ENCODE measurements around the gene GLRX. TPM values are rescaled to one million over a fixed set of nuclear protein-coding genes. Genes with fewer than 3 reads are reported as not detected.

Gene GLRX
- total and polyA plus RNA-seq, 2 of the 13 experiments (the other 11 are each of a cell fraction or from before 2014, with no cell fraction given) = 63.8 to 499 TPM

DNA sequence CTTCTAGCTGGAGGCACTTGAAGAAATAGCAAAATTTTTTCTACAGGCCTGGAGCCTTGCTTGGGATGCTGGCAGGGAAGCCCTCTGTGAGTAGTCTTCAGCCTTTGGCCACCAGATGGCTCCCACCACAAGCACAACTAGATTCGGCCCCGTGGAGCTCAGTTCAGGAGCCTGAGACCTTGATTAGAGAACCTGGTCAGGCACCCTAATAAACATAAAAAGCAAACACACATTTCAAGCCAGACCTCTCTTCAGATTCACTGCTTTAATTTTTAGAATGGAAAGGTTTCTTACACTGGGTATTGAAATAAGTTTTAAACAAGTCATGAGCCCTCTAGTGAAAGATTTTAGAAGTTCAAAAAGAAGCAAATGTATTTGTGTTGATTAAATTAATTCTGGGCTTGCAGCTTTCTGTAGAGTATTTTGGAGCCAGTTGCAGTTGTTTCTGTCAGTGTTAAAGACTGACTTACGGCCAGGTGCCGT lies 41.4 kb downstream of the GLRX start (continued):
- TF ChIP-seq PRDM15 (CRISPR knock-in tag; IDR thresholded peaks at IDR 0.05) (no peak), NR3C1 (CRISPR knock-in tag; IDR thresholded peaks at IDR 0.05) (no peak), ZNF629 (CRISPR knock-in tag; conservative IDR thresholded peaks at IDR 0.05) (no peak), SAFB2 (CRISPR knock-in tag; IDR thresholded peaks at IDR 0.05; ENCODE audit: borderline replicate concordance, low read depth) (no peak), RBAK (CRISPR knock-in tag; IDR thresholded peaks at IDR 0.05) (no peak), ZNF225 (CRISPR knock-in tag; IDR thresholded peaks at IDR 0.05) (no peak), SIX4 (CRISPR knock-in tag; IDR thresholded peaks at IDR 0.05) (no peak), HCFC1 (IDR thresholded peaks at IDR 0.05; ENCODE audit: low read depth, low read length) (no peak), FOXM1 (CRISPR knock-in tag; IDR thresholded peaks at IDR 0.05) (no peak), RORA (CRISPR knock-in tag; IDR thresholded peaks at IDR 0.05) (no peak), EP300 (IDR thresholded peaks at IDR 0.05; ENCODE audit: low read depth in 2 of 2, low read length in 2 of 2) (no peak), EP300 (CRISPR knock-in tag; IDR thresholded peaks at IDR 0.05; ENCODE audit: borderline replicate concordance) (no peak), PHF20 (CRISPR knock-in tag; IDR thresholded peaks at IDR 0.05) (no peak), KMT2B (CRISPR knock-in tag; IDR thresholded peaks at IDR 0.05) (no peak), ZNF790 (CRISPR knock-in tag; IDR thresholded peaks at IDR 0.05; ENCODE audit: borderline replicate concordance) (no peak), PCBP1 (IDR thresholded peaks at IDR 0.05; ENCODE audit: borderline replicate concordance, low read depth, low read length) (no peak)
- TF ChIP-seq, protein P1, sequence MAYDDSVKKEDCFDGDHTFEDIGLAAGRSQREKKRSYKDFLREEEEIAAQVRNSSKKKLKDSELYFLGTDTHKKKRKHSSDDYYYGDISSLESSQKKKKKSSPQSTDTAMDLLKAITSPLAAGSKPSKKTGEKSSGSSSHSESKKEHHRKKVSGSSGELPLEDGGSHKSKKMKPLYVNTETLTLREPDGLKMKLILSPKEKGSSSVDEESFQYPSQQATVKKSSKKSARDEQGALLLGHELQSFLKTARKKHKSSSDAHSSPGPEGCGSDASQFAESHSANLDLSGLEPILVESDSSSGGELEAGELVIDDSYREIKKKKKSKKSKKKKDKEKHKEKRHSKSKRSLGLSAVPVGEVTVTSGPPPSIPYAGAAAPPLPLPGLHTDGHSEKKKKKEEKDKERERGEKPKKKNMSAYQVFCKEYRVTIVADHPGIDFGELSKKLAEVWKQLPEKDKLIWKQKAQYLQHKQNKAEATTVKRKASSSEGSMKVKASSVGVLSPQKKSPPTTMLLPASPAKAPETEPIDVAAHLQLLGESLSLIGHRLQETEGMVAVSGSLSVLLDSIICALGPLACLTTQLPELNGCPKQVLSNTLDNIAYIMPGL (CRISPR knock-in tag; IDR thresholded peaks at IDR 0.05; ENCODE audit: borderline replicate concordance in 1 of 2, low read depth in 1 of 2) = 0 out of 4 replicates have a peak, but pooled peaks of 1 of the 2 experiments have one; percentile 47
- TF ChIP-seq, protein P2, sequence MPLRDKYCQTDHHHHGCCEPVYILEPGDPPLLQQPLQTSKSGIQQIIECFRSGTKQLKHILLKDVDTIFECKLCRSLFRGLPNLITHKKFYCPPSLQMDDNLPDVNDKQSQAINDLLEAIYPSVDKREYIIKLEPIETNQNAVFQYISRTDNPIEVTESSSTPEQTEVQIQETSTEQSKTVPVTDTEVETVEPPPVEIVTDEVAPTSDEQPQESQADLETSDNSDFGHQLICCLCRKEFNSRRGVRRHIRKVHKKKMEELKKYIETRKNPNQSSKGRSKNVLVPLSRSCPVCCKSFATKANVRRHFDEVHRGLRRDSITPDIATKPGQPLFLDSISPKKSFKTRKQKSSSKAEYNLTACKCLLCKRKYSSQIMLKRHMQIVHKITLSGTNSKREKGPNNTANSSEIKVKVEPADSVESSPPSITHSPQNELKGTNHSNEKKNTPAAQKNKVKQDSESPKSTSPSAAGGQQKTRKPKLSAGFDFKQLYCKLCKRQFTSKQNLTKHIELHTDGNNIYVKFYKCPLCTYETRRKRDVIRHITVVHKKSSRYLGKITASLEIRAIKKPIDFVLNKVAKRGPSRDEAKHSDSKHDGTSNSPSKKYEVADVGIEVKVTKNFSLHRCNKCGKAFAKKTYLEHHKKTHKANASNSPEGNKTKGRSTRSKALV (CRISPR knock-in tag; IDR thresholded peaks at IDR 0.05) = no peak
- TF ChIP-seq, protein P3, sequence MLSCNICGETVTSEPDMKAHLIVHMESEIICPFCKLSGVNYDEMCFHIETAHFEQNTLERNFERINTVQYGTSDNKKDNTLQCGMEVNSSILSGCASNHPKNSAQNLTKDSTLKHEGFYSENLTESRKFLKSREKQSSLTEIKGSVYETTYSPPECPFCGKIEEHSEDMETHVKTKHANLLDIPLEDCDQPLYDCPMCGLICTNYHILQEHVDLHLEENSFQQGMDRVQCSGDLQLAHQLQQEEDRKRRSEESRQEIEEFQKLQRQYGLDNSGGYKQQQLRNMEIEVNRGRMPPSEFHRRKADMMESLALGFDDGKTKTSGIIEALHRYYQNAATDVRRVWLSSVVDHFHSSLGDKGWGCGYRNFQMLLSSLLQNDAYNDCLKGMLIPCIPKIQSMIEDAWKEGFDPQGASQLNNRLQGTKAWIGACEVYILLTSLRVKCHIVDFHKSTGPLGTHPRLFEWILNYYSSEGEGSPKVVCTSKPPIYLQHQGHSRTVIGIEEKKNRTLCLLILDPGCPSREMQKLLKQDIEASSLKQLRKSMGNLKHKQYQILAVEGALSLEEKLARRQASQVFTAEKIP (CRISPR knock-in tag; IDR thresholded peaks at IDR 0.05; ENCODE audit: borderline replicate concordance) = no peak

Data from HepG2 (cell line).